Left ventricle myocardium inferior (tissue), 1 donor: ENCODE results near the gene KCTD19. TPM values are rescaled to one million over a fixed set of nuclear protein-coding genes. Genes with fewer than 3 reads are reported as not detected.

Source experiments
- DNase-seq: peaks from one replicate; pipeline ENCODE4 v3.0.0-alpha.2; 2020
- H3K27ac ChIP-seq: fragments of 200-600 bp; replicated peaks from 2 replicates; pipeline ENCODE4 v1.8.0; 2021
- H3K27me3 ChIP-seq: fragments of 200-600 bp; 2 replicates; pipeline ENCODE4 v1.8.0; 2021; ENCODE audit warnings: low read depth
- H3K36me3 ChIP-seq: fragments of 200-600 bp; 2 replicates; pipeline ENCODE4 v1.8.0; 2021
- H3K4me1 ChIP-seq: fragments of 200-600 bp; 2 replicates; pipeline ENCODE4 v1.8.0; 2021
- H3K4me3 ChIP-seq: fragments of 200-600 bp; 2 replicates; pipeline ENCODE4 v1.8.0; 2021; ENCODE audit warnings: mild to moderate bottlenecking, moderate library complexity
- H3K9me3 ChIP-seq: fragments of 200-600 bp; replicated peaks from 2 replicates; pipeline ENCODE4 v1.8.0; 2021
- CTCF ChIP-seq: fragments of 200-600 bp; IDR thresholded peaks from 2 replicates; pipeline ENCODE4 v1.8.0; 2021; ENCODE audit warnings: antibody characterized with exemption, mild to moderate bottlenecking, borderline replicate concordance
- intact Hi-C: fragments of 100-400 bp; cut with micrococcal nuclease; formaldehyde crosslinking; loops from one replicate; pipeline ENCODE4 v1.11.0; 2022
- total RNA-seq: library from RNA; stranded (reverse); fragmentation: NEBNext Ultra II Directional; extraction: Animal tissue kit (Norgen Biotek cat#: 25700); gene quantifications from one replicate; pipeline ENCODE4 v1.2.1, GENCODE V29; 2021
- donor health status: DM: no; HTN: yes; CAD: no; lungs with severe emphysema.

KCTD19 gene
- total RNA-seq, 1 donor from 2014 or later = not detected

- H3K36me3 ChIP-seq = no peaks in the 10 kb centered on the region
Measured at GRCh38 chr16:67269766-67270165, 56.8 kb downstream of the KCTD19 start.

GRCh38 chr16:67268136-67268579, 58.4 kb downstream of the KCTD19 start:
- Histone ChIP-seq H3K27me3 (peaks cover 5% of the 10 kb centered on the region), H3K4me3 (no peak overlapping the region), H3K9me3 (no peaks in the 10 kb centered on the region), H3K36me3 (no peaks in the 10 kb centered on the region), H3K27ac (no peak overlapping the region), H3K4me1 (no peaks in the 10 kb centered on the region)
- DNase-seq = peak; percentile 48
- intact Hi-C loops = no loop called here
- TF ChIP-seq CTCF = no peak

More at GRCh38 chr16:67269766-67270165, 56.8 kb downstream of the KCTD19 start:
- no peaks in the 10 kb centered on the region for H3K9me3 ChIP-seq
- H3K27me3 ChIP-seq = peaks cover 5% of the 10 kb centered on the region
- intact Hi-C loops = no loop called here
- H3K27ac ChIP-seq = no peak overlapping the region
- TF ChIP-seq CTCF = no peak
- H3K4me3 ChIP-seq = no peak overlapping the region
- no peaks in the 10 kb centered on the region for H3K4me1 ChIP-seq
- DNase-seq = no peak

- TF ChIP-seq CTCF = no peak
- no peaks in the 10 kb centered on the region for H3K36me3 ChIP-seq
Measured at GRCh38 chr16:67265834-67266233, 60.7 kb downstream of the KCTD19 start.

GRCh38 chr16:67264866-67265265, 61.7 kb downstream of the KCTD19 start:
- DNase-seq = no peak
- intact Hi-C loops = no loop called here
- Histone ChIP-seq H3K36me3 (no peaks in the 10 kb centered on the region), H3K9me3 (no peaks in the 10 kb centered on the region), H3K4me1 (peaks cover 7% of the 10 kb centered on the region), H3K27me3 (peaks cover 5% of the 10 kb centered on the region), H3K27ac (no peak overlapping the region), H3K4me3 (no peak overlapping the region)
- TF ChIP-seq CTCF = no peak

More at GRCh38 chr16:67265834-67266233, 60.7 kb downstream of the KCTD19 start:
- Histone ChIP-seq H3K9me3 (no peaks in the 10 kb centered on the region), H3K27ac (no peak overlapping the region), H3K4me1 (peaks cover 2% of the 10 kb centered on the region), H3K4me3 (no peak overlapping the region), H3K27me3 (peaks cover 5% of the 10 kb centered on the region)
- intact Hi-C loops = no loop called here
- no peak for DNase-seq

GRCh38 chr16:67264277-67264676, 62.3 kb downstream of the KCTD19 start:
- Histone ChIP-seq H3K9me3 (no peaks in the 10 kb centered on the region), H3K27me3 (peaks cover 5% of the 10 kb centered on the region), H3K36me3 (no peaks in the 10 kb centered on the region), H3K4me3 (no peak overlapping the region), H3K4me1 (peaks cover 7% of the 10 kb centered on the region), H3K27ac (no peak overlapping the region)
- intact Hi-C loops = no loop called here
- DNase-seq = no peak
- TF ChIP-seq CTCF = no peak
